ENCODE measurements around the gene B3GALT5.

GRCh38 chr21:39637197-39637970 lies 24.6 kb downstream of the B3GALT5 start:
- no peak for TF ChIP-seq CTCF (optimal IDR thresholded peaks at IDR 0.05 in 1 of 3, IDR thresholded peaks at IDR 0.05 in 1 of 3, conservative IDR thresholded peaks at IDR 0.05 in 1 of 3; ENCODE audit: extremely low read depth in 1 of 3, insufficient read depth in 2 of 3, low read length in 3 of 3)
- TF ChIP-seq EZH2 (IDR thresholded peaks at IDR 0.05; ENCODE audit: low read length), result no peak
